GM18867 (cell line): ENCODE data around the gene TAS1R1.
"Not testable (repeated sequence)": the region's sequence is repeated elsewhere in the genome, so short reads cannot be mapped to it uniquely, and the experiment has no call there.

ENCODE experiments used
- ATAC-seq: cut with Tn5 transposase; IDR thresholded peaks from one replicate; pipeline ENCODE4 v1.9.1; 2021; ENCODE audit warnings: mild to moderate bottlenecking, moderate library complexity; ENCODE audit not compliant: unreplicated experiment

Gene TAS1R1

DNA sequence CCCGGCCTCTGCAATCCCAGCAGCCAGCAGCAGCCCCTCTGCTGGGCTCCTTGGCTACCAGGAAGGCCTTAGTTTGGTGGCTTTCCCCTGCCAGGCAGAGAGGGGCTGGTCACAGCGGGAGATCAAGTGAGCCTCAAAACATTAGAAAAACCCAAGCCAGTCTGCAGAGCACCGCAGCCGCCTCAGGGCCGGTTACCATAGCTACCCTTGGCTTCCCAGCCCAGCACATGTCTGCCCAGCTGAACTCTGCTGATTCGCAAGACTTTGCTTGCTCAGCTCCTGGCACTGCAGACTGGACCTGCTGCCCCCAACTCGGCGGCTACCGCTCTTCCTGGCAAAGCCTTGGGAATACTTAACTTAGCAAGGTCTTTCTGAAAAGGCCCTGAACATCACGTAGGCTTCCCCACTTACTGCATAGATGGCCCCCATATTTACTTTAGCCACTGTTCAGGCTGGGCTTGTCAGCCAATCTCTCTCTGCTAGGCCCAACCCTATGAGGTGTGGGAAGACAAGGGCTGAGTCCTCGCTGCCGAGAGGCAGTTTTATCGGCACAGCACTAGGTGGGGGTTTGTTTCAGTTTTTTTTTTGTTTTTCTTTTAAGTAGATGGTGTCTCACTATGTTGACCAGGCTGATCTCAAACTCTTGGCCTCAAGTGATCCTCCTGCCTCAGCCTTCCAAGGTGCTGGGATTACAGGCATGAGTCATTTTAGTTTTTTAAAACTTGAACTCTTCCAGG is 35.0 kb upstream of the TAS1R1 start:
- no peak for ATAC-seq

DNA sequence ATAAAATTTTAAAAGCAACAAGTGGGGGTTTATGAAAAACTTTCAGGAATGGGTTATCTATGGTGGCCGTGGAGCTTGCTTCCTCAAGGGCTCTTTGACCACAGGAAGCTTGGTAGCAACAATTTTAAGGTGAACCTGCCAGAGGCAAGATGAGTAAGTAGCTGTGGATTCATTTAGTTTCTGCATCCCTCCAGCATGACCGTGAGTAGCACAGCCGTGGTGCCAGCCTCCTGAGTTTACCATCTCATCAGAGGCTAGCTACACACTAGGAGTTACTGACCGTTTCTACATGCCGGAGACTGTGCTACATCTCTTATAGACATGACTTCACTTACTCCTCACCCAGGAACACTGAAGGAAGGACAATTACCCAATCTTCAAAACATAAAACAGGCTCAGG is 33.6 kb upstream of the TAS1R1 start:
- no peak for ATAC-seq

DNA sequence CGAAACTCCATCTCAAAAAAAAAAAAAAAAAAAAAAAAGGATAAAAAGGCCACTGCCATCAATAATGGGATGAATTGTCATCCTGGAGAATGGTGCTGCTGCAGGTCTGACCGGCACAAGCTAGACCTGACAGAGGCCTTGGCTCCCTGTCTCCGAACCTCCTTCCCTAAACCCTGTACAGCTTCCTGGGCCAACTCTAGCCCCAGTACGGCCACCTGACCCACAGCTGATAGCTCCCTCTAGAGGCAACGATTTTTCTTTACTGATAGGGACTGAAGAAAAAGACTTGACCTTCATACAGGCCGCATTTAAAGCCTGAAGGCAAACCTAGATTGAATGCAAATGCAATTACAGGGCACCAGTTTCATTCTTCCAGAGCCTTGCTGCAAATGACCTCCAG is 31.5 kb upstream of the TAS1R1 start:
- no peak for ATAC-seq

DNA sequence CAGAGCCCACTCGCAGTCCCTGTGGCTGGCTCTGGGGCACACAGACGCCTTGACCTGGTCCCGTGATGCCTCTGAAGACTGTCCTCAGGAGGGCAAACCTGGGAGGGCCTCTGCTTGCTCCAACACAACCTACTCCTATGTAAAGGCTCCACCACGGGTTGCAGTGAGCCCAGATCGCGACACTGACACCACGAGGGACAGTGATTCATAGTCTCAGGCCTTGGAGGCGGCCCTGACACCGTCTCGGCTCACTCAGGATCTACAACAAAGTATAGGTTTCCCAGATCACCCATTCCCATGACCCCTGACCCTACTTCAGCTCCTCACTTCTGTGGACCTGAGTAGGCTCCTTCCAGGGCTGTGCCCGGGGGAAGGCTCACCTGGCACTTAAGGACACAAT is 28.8 kb upstream of the TAS1R1 start:
- no peak for ATAC-seq

DNA sequence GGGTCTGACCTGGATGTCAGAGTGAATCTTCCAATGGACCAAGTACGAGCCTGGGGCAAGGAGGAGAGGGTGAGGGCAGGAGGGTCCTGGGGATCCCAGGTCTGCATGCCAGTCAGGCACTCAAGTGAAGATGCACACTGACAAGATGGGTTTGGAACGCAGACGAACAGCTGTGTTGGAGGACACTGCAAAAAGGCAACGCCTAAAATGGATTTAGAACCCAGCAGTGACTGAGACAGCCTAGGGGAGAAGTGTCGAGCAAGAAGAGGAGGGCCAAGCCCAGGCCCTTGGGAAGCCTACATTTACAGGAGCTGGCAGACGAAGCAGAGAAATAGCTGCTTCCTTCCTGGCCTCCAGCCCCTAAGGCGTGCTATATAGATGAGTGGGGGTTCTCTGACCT is 26.6 kb upstream of the TAS1R1 start:
- ATAC-seq = no peak

DNA sequence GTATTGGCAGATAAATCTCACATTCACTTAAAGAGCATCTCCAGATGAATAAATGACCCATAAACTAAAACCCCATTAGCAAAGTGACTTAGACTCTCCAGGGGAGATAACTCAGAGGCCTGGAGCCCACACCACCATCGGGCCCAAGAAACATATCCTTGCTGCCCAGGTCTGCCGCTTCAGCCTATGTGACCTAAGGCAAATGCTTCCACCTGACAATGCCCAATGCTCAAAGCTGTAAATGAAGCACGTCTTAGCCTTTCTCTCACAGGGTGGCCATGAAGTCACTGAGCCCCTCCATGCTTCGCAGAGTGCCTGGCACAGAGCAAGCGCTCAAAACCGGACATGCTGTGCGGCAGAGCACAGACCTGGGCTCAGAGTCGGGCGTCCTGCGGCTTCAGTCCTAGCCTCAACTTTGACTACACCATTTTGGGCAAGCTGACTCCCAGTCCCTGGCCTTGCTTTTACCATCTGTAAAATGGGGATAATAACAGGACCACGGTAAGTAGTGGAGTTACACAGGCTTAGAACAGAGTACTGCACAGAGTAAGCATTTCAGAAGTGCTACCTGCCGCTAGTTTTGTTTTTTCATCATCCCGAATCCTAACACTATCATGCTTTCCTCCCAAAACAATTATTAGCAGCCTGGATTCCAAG is 24.5 kb upstream of the TAS1R1 start:
- ATAC-seq = no peak

DNA sequence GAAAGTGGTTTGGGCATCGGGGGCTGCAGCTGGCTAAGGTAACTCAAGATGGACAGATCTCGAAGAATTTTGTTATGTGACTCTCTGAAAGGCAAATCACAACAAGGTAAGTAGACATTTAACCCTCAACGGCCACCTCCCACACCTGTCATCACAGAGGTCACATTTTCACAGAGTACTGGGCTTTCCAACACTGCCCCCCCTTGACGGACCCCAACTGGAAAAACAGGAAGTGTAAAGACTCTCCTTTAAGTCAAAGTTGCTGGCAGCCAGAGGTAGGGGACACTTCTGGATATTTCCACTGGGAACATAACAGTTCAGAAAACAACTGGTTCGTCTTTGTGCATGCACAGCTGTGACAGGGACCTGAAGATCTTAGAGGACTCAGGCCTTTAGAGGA is 23.1 kb upstream of the TAS1R1 start:
- no peak for ATAC-seq

DNA sequence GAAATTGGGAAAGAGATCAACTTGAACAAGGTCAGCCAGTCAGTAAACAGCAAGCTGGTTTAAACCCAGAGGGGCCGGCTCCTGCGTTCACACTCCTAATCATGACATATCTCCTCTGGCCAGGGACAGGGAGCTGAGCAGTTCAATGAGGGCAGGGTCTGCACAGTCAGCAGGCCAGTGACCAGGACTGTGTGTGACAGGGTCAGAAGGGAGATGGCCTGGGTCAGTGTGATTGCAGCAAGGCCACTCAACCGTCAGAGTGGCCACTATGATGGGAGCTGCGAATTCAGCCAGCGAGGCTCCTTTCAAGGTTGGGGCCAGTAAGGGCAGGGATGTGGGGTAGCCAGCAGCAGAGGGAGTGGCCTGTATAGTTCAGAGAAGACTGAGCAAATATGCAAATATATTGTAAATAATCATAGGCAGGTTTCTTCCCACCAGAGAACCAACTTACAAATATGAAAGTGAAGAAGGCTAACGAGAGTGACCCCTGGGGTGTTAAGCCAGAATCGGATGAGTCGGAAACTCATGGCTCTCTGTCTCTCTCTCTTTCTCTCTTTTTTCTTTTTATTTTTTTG is 20.8 kb upstream of the TAS1R1 start:
- ATAC-seq = no peak

DNA sequence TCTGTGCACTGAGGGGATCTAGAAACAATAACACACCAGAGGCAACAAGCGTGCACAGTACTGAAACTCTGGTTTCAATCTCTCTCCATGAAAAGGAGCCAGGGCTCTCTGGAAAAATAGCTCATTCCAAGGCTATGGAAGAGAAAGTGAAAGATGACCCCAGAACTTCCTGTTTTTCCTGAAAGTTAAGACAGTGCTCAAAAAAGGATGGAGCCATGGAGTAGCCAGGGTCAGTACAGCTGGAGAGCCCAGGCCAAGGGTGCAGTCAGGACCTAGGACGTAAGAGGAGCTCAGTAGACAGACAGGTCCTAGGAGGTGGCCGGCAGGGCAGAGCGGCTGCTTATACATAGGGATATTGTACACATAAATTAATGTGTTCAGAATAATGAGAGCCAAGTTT is 19.9 kb upstream of the TAS1R1 start:
- no peak for ATAC-seq

DNA sequence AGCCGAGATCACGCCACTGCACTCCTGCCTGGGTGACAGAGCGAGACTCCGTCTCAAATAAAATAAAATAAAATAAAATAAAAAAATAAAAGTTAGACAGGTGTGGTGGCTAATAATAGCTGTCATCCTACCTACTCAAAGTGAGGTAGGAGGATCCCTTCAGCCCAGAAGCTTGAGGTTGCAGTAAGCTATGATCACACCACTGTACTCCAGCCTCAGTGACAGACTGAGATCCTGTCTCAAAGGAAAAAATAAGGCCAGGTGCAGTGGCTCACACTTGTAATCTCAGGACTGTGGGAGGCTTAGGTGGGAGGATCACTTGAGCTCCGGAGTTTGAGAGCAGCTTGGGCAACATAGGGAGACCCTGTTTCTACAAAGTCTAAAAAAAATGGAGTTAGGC is 18.8 kb upstream of the TAS1R1 start:
- no peak for ATAC-seq

DNA sequence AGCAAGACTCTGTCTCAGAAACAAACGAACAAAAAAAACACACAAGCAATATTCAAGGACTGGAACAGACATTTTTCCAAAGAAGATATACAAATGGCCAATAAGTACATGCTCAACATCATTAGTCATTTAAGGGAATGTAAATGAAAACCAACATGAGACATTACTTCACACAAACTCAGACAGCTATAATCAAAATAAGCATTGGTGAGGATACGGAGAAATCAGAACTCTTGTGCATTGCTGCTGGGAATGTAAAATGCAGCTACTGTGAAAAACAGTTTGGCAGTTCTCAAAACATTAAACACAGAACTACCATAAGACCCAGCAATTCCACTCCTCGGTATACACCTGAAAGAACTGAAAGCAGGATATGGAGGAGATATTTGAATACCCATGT is 16.2 kb upstream of the TAS1R1 start:
- no peak for ATAC-seq

DNA sequence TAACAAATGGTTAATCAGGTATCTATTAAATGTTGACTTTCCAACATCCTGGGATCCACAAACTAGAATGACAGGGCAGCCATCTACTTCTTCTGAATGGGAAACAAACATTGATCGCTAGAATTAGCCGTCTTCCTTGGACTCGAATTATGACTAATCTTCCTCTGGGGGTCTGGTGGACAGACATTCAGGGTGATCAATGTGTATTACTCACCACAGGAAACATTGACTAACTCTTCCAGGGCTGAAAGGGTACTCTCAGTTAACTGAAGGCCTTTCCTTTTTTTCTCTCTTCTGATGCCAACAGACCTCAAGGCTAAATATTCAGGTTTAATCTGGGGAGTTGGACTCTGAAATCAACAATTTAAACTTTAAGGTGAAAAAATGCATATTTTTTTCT is 10.3 kb upstream of the TAS1R1 start:
- ATAC-seq = no peak

DNA sequence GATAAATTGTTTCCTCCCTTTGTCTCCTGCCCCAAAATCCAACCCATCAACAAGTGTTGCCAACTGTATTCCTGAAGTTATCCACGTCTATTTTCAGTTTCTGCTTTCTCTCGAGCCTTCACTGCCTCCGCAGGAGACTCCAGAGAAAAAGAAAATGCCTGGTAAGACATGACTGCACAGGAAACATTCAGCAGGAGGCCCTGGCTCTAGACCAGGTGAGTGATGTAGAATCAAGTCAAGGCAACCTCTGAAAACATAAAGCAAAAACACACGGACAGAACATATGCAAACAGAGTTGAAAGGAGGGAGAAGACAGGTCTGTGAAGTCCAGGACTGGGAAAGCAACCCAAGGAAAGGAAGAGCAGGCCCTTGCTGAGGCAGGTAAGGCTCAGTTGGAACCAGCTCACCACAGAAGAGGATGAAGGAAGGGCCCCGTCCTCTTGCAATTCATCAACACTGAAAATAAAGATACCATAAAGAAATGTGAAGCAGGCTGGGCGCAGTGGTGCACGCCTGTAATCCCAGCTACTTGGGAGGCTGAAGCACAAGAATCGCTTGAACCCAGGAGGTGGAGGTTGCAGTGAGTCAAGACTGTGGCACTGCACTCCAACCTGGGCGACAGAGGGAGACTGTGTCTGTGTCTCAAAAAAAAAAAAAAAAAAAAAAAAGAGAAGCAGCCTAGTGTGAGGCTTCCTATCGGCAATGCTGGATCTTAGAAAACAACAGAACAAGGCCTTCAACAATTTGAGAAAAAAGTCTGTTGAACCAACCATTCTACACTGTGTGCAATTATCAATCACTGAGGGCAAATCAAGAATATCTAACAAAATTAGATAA is 9.6 kb upstream of the TAS1R1 start:
- no peak for ATAC-seq

DNA sequence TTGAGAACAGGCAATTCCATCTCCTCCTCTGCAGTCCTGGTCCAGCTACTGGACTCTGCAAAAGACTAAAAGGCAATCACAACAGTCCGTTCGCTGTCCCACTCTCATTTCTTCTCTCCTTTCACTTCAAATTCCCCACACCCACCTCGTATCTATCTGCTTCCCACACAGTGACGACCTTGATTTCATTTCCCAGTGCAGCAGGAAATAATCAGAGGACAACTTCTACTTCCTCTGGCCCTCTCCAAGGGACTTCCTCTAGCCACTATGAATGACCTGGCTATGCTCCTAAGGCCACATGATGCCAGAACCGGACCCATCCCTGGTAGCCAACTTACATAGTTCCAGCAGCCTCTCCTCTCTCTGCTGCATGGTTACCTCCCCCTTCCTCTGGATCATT is 8.8 kb upstream of the TAS1R1 start:
- ATAC-seq = no peak

DNA sequence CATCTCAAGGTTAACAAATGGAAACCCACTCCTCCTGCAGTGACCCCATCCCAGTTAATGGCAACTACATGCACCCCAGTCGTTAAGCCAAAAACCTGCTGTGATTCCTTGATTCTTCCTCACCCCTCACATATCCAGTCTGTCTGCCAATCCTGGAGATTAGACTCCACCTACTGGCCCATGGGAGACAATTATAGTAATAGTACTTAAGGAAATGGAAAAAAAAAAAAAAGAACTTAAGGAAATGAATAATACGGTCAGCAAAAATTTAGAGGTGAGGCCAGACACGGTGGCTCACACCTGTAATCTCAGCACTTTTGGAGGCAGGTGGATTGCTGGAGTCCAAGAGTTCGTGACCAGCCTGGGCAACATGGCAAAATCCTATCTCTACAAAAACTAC is 7.8 kb upstream of the TAS1R1 start:
- ATAC-seq = no peak

DNA sequence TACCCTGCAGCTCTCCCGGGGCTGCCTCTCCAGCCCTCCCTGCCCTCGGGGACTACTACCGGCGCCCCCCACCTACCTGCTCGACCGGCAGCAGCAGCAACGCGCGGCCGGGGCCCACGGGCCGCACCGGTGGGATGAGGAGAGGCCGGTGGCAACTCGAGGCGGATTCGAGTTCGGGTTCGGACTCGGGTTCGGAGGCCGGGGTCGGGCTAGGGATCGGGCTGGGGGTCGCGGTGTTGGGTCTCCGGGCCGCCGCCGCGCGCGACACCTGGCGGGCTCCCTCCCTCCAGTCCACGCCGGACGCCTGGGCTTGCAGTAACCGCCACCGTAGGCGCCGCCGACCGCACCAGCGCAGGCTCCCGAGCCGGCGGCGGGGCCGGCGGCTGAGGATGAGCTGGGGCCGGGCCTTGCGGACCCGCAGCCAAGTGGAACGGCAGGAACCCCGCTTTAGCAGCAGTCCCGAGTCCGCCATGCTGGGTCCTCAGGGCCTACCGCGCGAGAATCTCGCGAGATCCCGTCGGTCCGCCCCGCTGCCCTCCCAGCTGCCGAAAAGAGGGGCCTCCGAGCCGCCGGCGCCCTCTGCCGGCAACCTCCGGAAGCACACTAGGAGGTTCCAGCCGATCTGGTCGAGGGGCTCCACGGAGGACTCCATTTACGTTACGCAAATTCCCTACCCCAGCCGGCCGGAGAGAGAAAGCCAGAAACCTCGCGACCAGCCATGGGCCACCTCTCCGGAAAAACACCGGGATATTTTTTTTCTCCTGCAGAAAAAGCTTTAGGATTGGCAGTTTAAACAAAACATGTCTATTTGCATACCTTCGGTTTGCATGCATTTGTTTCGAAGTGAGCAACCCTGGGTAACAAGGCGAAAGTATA is 838 bp upstream of the TAS1R1 start, which contains the start of gene NOL9:
Gene NOL9 (minus strand): TSS at position 483 of the 876 bp plus-strand sequence. CDS start 11 bp downstream, at position 472.
- peak; percentile 91 for ATAC-seq

DNA sequence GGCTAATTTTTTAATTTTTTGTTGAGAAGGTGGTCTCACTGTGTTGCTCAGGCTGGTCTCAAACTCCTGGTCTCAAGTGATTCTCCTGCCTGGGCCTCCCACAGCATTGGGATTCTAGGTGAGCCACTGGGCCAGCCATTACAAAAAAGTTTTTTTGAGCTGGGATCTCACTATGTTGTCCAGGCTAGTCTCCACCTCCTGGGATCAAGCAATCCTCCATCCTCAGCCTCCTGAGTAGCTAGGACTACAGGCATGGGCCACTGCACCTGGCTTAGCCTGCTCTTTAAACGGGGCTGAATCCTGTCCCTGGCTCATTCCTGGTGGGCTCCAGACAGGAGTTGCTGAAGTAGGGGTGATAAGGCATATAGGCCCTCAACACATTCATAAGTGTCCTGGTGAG is 2.5 kb downstream of the TAS1R1 start:
- no peak for ATAC-seq

DNA sequence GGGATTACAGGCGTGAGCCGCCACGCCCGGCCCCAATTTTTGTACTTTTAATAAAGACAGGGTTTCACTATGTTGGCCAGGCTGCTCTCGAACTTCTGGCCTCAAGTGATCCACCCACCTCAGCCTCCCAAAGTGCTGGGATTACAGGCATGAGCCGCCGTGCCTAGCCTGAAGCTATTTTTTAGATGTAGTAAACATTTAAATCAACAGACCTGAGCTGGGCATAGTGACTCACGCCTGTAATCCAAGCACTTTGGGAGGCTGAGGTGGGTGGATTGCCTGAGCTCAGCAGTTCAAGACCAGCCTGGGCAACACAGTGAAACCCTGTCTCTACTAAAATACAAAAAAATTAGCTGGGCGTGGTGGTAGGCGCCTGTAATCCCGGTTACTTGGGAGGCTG is 4.1 kb downstream of the TAS1R1 start:
- not testable (repeated sequence) for ATAC-seq

DNA sequence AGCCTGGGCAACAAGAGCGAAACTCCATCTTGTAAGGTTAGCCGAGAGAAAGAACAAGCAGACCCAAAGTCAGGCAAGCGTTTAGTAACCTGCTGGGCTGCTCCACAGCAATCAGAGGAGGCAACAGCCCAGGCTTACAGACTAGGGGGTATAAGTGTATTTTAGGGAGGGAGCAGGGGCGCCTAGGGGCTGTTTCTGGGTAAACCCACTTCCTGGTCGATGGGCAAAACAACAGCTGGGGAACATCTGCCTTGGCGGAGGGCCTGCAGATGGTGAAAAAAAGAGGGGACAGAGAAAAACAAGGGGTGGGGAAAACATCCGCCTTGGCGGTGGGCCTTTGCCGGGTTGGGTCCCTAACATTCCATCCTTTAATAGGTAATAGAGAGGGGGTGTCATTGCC is 5.2 kb downstream of the TAS1R1 start:
- ATAC-seq = no peak

DNA sequence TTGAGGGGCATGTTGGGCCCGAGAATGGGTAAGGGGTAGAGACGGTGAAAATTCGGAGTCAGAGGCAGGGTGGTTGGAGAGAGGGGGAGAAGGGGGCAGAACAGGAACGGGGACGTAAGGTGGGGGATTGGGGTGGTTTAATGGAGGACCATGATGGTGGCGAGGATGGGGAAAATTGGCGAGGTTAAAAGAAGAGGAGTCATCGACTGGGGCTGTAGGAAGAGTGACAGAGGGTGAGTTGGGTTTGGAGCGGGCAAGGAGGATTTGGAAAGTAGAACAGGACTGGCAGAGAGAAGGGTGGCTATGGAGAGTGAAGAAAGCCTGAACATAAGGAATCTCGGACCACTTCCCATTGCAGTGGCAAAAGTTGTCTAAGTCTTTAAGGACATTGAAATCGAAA is 13.9 kb downstream of the TAS1R1 start:
- no peak for ATAC-seq

DNA sequence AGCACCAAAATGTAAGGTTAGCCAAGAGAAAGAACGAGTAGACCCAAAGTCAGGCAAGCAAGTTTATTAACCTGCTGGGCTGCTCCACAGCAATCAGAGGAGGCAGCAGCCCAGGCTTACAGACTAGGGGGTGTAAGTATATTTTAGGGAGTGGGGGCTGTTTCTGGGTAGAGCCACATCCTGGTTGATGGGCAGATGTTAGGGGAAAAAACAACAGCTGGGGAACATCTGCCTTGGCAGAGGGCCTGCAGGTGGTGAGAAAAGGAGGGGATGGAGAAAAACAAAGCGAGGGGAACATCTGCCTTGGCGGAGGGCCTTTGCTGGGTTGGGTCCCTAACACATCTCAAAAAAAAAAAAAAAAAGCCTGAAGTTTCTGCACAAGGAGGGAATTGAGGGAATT is 15.0 kb downstream of the TAS1R1 start:
- ATAC-seq = no peak
